ENCODE measurements around the gene ZG16.

Gene ZG16

DNA sequence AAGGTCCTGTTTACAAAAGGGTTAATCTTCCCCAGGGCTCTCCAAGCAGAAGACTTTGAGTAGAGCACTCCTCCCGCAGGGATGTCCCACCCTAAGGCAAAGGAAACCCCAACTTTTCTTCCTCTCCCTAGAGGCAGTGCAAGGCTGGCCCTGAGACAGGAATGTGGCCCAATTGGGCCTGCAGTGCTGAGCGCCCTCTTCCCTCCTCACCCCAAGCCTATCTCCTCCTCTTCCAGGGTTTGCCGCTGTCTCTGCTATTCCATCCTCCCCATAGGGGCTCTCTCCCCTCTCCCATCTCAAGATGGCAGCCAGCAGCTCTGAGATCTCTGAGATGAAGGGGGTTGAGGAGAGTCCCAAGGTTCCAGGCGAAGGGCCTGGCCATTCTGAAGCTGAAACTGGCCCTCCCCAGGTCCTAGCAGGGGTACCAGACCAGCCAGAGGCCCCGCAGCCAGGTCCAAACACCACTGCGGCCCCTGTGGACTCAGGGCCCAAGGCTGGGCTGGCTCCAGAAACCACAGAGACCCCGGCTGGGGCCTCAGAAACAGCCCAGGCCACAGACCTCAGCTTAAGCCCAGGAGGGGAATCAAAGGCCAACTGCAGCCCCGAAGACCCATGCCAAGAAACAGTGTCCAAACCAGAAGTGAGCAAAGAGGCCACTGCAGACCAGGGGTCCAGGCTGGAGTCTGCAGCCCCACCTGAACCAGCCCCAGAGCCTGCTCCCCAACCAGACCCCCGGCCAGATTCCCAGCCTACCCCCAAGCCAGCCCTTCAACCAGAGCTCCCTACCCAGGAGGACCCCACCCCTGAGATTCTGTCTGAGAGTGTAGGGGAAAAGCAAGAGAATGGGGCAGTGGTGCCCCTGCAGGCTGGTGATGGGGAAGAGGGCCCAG, 34.9 kb downstream of the ZG16 start:
- Histone ChIP-seq H3K27me3 (ENCODE audit: control insufficient read depth, insufficient read depth, low read length) (no peaks in the 10 kb centered on the region), H3K9me3 (ENCODE audit: control insufficient read depth, insufficient read depth, low read length) (no peaks in the 10 kb centered on the region), H3K4me1 (ENCODE audit: control insufficient read depth, insufficient read depth, low read length) (peaks cover 47% of the 10 kb centered on the region), H3K36me3 (ENCODE audit: control insufficient read depth, insufficient read depth, low read length) (peaks cover 26% of the 10 kb centered on the region), H3K4me3 (ENCODE audit: low read depth, low read length) (peak overlapping the region; percentile 77), H3K9ac (ENCODE audit: low read depth, low read length) (no peak overlapping the region), H3K27ac (ENCODE audit: low read depth, low read length) (peak overlapping the region; percentile 1)

DNA sequence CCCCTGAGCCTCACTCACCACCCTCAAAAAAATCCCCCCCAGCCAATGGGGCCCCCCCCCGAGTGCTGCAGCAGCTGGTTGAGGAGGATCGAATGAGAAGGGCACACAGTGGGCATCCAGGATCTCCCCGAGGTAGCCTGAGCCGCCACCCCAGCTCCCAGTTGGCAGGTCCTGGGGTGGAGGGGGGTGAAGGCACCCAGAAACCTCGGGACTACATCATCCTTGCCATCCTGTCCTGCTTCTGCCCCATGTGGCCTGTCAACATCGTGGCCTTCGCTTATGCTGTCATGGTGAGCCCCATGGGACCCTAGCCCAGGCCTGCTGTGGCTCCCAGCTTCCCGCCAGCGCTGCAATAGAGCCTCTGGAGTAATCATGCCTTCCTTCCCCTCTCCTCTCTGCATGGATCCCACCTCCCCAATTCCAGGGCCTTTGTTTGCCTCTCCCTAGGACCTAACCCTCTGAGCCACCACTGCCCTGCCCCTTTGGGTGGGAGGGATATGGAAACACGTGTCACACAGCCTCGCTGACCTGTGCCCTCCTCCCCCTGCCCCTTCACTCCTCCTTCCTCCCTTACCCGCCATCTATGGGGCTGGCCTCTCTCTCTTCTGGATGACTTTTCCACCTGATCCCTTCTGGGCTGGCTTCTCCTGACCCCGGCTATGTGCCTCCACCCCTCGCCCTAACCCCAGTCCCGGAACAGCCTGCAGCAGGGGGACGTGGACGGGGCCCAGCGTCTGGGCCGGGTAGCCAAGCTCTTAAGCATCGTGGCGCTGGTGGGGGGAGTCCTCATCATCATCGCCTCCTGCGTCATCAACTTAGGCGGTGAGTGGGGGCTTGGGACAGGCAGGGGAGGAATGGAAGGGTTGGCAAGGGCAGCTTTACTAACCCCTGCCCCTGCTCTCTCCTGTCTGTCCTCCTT, 35.8 kb downstream of the ZG16 start:
- H3K9ac ChIP-seq (ENCODE audit: low read depth, low read length), result no peak overlapping the region
- peak overlapping the region; percentile 89; the same call in 1 of the 2 replicates for H3K4me3 ChIP-seq (ENCODE audit: low read depth, low read length)
- H3K27me3 ChIP-seq (ENCODE audit: control insufficient read depth, insufficient read depth, low read length), result no peaks in the 10 kb centered on the region
- peaks cover 39% of the 10 kb centered on the region for H3K4me1 ChIP-seq (ENCODE audit: control insufficient read depth, insufficient read depth, low read length)
- H3K27ac ChIP-seq (ENCODE audit: low read depth, low read length), result peak overlapping the region; percentile 65
- no peaks in the 10 kb centered on the region for H3K9me3 ChIP-seq (ENCODE audit: control insufficient read depth, insufficient read depth, low read length)
- H3K36me3 ChIP-seq (ENCODE audit: control insufficient read depth, insufficient read depth, low read length), result peaks cover 26% of the 10 kb centered on the region

DNA sequence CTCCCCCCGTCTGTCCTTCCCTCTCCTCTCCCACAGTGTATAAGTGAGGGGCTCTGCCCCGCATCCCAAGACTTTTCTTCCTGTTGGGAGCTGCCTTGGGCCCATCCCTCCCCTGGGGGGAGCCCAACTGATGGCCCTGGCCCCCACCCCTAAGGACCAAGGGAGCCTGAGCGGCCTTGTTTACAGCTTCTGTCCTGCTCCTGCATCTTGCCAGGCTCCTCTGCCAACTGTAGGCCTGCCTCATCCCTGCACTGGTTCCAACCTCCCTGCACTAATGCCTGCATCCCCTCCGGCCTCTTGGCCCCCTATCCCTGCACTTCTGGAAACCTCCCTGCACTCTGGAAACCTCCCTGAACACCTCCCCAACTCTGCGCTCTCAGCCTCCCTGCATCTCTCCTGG, 36.5 kb downstream of the ZG16 start:
- Histone ChIP-seq H3K4me3 (ENCODE audit: low read depth, low read length) (peak overlapping the region; percentile 89; the same call in 1 of the 2 replicates), H3K9ac (ENCODE audit: low read depth, low read length) (no peak overlapping the region), H3K9me3 (ENCODE audit: control insufficient read depth, insufficient read depth, low read length) (no peaks in the 10 kb centered on the region), H3K27me3 (ENCODE audit: control insufficient read depth, insufficient read depth, low read length) (no peaks in the 10 kb centered on the region), H3K4me1 (ENCODE audit: control insufficient read depth, insufficient read depth, low read length) (peaks cover 36% of the 10 kb centered on the region), H3K27ac (ENCODE audit: low read depth, low read length) (peak overlapping the region; percentile 65), H3K36me3 (ENCODE audit: control insufficient read depth, insufficient read depth, low read length) (peaks cover 27% of the 10 kb centered on the region)

DNA sequence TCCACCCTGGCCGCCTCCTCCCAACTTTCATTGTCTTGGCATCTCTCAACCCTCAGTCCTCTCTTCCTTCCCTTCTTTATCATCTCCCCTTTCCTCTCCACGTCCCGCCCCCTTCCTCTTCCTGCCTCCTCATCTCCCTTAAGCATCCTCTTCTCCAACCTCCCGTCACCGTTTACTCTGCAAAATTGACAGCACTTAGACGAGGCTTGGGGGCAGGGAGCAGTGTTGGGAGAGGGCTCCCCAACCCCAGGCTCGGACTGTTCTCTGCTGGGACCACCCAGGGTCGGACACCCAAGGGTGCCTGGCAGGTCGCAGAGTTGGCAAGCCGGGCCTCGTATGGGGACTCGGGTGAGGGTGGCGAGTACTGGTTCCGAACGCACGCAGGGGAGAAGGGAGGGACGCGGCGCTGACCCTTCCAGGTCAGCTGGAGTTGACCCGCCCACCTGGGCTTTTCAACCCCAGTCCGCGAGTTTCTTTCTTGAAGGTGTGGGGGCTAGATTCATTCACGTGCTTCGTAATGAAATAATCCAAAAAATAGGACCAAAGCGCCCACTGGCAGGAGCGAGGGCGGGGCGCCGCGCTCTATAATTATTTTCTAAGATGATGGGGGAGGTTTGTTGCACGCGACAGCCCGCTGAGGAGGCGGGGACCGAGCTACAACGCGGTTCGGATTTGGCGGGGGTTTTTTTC, 37.1 kb downstream of the ZG16 start:
- Histone ChIP-seq H3K4me3 (ENCODE audit: low read depth, low read length) (peak overlapping the region; percentile 89), H3K27ac (ENCODE audit: low read depth, low read length) (peak overlapping the region; percentile 92), H3K4me1 (ENCODE audit: control insufficient read depth, insufficient read depth, low read length) (peaks cover 31% of the 10 kb centered on the region), H3K9ac (ENCODE audit: low read depth, low read length) (no peak overlapping the region), H3K27me3 (ENCODE audit: control insufficient read depth, insufficient read depth, low read length) (no peaks in the 10 kb centered on the region), H3K9me3 (ENCODE audit: control insufficient read depth, insufficient read depth, low read length) (no peaks in the 10 kb centered on the region), H3K36me3 (ENCODE audit: control insufficient read depth, insufficient read depth, low read length) (peaks cover 27% of the 10 kb centered on the region)

GRCh38 chr16:29815793-29816693, 38.0 kb downstream of the ZG16 start, which contains the start of gene PAGR1:
TSS of gene PAGR1 (plus strand) at chr16:29816152. CDS start at chr16:29816526, 374 bp downstream.
- peak within 1 kb of the TSS; percentile 78 for H3K9ac ChIP-seq (ENCODE audit: low read depth, low read length)
- peaks cover 32% of the 10 kb centered on the region for H3K36me3 ChIP-seq (ENCODE audit: control insufficient read depth, insufficient read depth, low read length)
- no peaks in the 10 kb centered on the region for H3K9me3 ChIP-seq (ENCODE audit: control insufficient read depth, insufficient read depth, low read length)
- peak within 1 kb of the TSS; percentile 89 for H3K4me3 ChIP-seq (ENCODE audit: low read depth, low read length)
- H3K4me1 ChIP-seq (ENCODE audit: control insufficient read depth, insufficient read depth, low read length), result peaks cover 22% of the 10 kb centered on the region
- H3K27me3 ChIP-seq (ENCODE audit: control insufficient read depth, insufficient read depth, low read length), result no peaks in the 10 kb centered on the region
- H3K27ac ChIP-seq (ENCODE audit: low read depth, low read length), result peak within 1 kb of the TSS; percentile 92

DNA sequence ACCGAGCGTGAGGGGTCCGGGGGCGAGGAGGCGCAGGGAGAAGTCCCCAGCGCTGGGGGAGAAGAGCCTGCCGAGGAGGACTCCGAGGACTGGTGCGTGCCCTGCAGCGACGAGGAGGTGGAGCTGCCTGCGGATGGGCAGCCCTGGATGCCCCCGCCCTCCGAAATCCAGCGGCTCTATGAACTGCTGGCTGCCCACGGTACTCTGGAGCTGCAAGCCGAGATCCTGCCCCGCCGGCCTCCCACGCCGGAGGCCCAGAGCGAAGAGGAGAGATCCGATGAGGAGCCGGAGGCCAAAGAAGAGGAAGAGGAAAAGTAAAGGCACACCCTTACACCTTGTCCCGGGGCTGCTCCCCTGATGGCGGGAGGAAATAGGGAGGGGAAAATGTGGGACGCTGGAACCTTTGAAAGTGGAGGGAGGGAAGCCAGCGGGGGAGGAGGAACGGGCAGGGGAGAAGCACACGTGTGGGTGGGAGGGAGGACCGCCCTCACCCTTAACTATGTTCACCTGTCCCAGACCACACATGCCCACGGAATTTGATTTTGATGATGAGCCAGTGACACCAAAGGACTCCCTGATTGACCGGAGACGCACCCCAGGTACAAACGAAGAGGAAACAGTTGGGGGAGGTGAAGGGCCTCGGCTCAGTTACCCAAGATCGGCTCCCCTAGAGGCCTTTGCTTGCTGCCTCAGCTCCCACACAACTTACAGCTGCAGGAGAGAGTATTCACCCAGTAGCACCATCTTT, 38.8 kb downstream of the ZG16 start:
- Histone ChIP-seq H3K36me3 (ENCODE audit: control insufficient read depth, insufficient read depth, low read length) (peaks cover 33% of the 10 kb centered on the region), H3K9ac (ENCODE audit: low read depth, low read length) (peak overlapping the region; percentile 78), H3K4me1 (ENCODE audit: control insufficient read depth, insufficient read depth, low read length) (peaks cover 22% of the 10 kb centered on the region), H3K27ac (ENCODE audit: low read depth, low read length) (peak overlapping the region; percentile 92), H3K9me3 (ENCODE audit: control insufficient read depth, insufficient read depth, low read length) (no peaks in the 10 kb centered on the region), H3K4me3 (ENCODE audit: low read depth, low read length) (peak overlapping the region; percentile 89), H3K27me3 (ENCODE audit: control insufficient read depth, insufficient read depth, low read length) (no peaks in the 10 kb centered on the region)

GRCh38 chr16:29818082-29818481, 40.0 kb downstream of the ZG16 start:
- Histone ChIP-seq H3K36me3 (ENCODE audit: control insufficient read depth, insufficient read depth, low read length) (peaks cover 33% of the 10 kb centered on the region), H3K9ac (ENCODE audit: low read depth, low read length) (no peak overlapping the region), H3K4me1 (ENCODE audit: control insufficient read depth, insufficient read depth, low read length) (peaks cover 17% of the 10 kb centered on the region), H3K27me3 (ENCODE audit: control insufficient read depth, insufficient read depth, low read length) (no peaks in the 10 kb centered on the region), H3K4me3 (ENCODE audit: low read depth, low read length) (no peak overlapping the region), H3K9me3 (ENCODE audit: control insufficient read depth, insufficient read depth, low read length) (no peaks in the 10 kb centered on the region), H3K27ac (ENCODE audit: low read depth, low read length) (no peak overlapping the region)

GRCh38 chr16:29819506-29819905, 41.5 kb downstream of the ZG16 start:
- H3K36me3 ChIP-seq (ENCODE audit: control insufficient read depth, insufficient read depth, low read length), result peaks cover 33% of the 10 kb centered on the region
- peaks cover 6% of the 10 kb centered on the region for H3K4me1 ChIP-seq (ENCODE audit: control insufficient read depth, insufficient read depth, low read length)
- no peak overlapping the region for H3K9ac ChIP-seq (ENCODE audit: low read depth, low read length)
- no peaks in the 10 kb centered on the region for H3K9me3 ChIP-seq (ENCODE audit: control insufficient read depth, insufficient read depth, low read length)
- H3K4me3 ChIP-seq (ENCODE audit: low read depth, low read length), result no peak overlapping the region
- no peak overlapping the region for H3K27ac ChIP-seq (ENCODE audit: low read depth, low read length)
- no peaks in the 10 kb centered on the region for H3K27me3 ChIP-seq (ENCODE audit: control insufficient read depth, insufficient read depth, low read length)

GRCh38 chr16:29820271-29820701, 42.2 kb downstream of the ZG16 start, which contains the start of gene MVP:
TSS of gene MVP (plus strand) at chr16:29820462. CDS start at chr16:29830550, 10,088 bp downstream.
- no peak within 1 kb of the TSS for H3K9ac ChIP-seq (ENCODE audit: low read depth, low read length)
- peaks cover 33% of the 10 kb centered on the region for H3K36me3 ChIP-seq (ENCODE audit: control insufficient read depth, insufficient read depth, low read length)
- H3K4me3 ChIP-seq (ENCODE audit: low read depth, low read length), result no peak within 1 kb of the TSS
- H3K27ac ChIP-seq (ENCODE audit: low read depth, low read length), result peak within 1 kb of the TSS; percentile 2
- no peaks in the 10 kb centered on the region for H3K9me3 ChIP-seq (ENCODE audit: control insufficient read depth, insufficient read depth, low read length)
- H3K27me3 ChIP-seq (ENCODE audit: control insufficient read depth, insufficient read depth, low read length), result no peaks in the 10 kb centered on the region
- peaks cover 4% of the 10 kb centered on the region for H3K4me1 ChIP-seq (ENCODE audit: control insufficient read depth, insufficient read depth, low read length)

All from HUES48 (cell line).